Measurements from ENCODE around the gene GULP1.

- TF ChIP-seq CTCF (conservative IDR thresholded peaks at IDR 0.05; ENCODE audit: low read depth, low read length) (no peak), POLR2A (IDR thresholded peaks at IDR 0.05; ENCODE audit: low read depth, low read length) (no peak), MAZ (IDR thresholded peaks at IDR 0.05; ENCODE audit: borderline replicate concordance, low read depth, low read length) (no peak), MXI1 (IDR thresholded peaks at IDR 0.05; ENCODE audit: borderline replicate concordance, low read depth, low read length) (no peak), RFX5 (IDR thresholded peaks at IDR 0.05; ENCODE audit: low read depth, low read length) (no peak), SMC3 (IDR thresholded peaks at IDR 0.05; ENCODE audit: low read depth, low read length) (no peak), NFE2L2 (IDR thresholded peaks at IDR 0.05; ENCODE audit: low read depth, low read length) (no peak), RAD21 (IDR thresholded peaks at IDR 0.05; ENCODE audit: low read length) (no peak)
- TF ChIP-seq, protein P1, sequence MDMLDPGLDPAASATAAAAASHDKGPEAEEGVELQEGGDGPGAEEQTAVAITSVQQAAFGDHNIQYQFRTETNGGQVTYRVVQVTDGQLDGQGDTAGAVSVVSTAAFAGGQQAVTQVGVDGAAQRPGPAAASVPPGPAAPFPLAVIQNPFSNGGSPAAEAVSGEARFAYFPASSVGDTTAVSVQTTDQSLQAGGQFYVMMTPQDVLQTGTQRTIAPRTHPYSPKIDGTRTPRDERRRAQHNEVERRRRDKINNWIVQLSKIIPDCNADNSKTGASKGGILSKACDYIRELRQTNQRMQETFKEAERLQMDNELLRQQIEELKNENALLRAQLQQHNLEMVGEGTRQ (IDR thresholded peaks at IDR 0.05; ENCODE audit: low read depth, low read length), result no peak
Observed at GRCh38 chr2:188629753-188630527, 338.3 kb downstream of the GULP1 start.
